HTERT RPE-1 (cell line): ENCODE measurements around the gene ACTL6B.

ENCODE experiments used
- in situ Hi-C: fragments of 300-500 bp; cut with MboI; formaldehyde crosslinking; loops from 4 replicates; pipeline ENCODE4 v1.14.3; 2020; ENCODE audit warnings: low sequenced_read_pairs

Gene ACTL6B

GRCh38 chr7:100683659-100684533 is 27.6 kb upstream of the ACTL6B start:
- in situ Hi-C loops: no loop called here

- in situ Hi-C loops: no loop called here
Observed at GRCh38 chr7:100682991-100683658, 26.9 kb upstream of the ACTL6B start.

DNA sequence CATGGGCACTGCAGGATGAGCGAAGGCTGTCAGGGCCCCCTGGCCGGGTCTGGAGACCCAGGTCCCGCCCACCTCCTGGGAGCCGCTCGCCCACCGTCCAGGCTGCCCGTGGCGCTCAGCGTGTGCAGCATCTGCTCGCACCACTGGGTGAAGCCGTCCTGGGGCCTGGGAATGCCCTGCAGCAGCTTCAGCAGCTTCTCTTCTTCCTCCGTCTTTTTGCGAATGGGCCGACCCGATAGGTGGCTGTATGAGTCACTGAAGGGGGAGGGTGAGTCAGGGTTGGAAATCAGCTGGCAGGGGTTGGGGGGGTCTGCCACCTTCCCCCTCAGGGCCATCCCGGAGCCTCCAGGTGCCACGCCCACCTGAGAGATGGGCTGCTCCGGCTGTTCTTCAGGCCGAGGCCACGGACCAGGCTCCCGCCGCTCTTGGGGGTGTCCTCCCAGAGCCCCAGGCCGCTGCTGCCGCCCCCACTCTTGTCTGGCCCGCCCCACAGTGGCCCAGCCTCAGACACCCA is 26.0 kb upstream of the ACTL6B start:
- in situ Hi-C loops: no loop called here

DNA sequence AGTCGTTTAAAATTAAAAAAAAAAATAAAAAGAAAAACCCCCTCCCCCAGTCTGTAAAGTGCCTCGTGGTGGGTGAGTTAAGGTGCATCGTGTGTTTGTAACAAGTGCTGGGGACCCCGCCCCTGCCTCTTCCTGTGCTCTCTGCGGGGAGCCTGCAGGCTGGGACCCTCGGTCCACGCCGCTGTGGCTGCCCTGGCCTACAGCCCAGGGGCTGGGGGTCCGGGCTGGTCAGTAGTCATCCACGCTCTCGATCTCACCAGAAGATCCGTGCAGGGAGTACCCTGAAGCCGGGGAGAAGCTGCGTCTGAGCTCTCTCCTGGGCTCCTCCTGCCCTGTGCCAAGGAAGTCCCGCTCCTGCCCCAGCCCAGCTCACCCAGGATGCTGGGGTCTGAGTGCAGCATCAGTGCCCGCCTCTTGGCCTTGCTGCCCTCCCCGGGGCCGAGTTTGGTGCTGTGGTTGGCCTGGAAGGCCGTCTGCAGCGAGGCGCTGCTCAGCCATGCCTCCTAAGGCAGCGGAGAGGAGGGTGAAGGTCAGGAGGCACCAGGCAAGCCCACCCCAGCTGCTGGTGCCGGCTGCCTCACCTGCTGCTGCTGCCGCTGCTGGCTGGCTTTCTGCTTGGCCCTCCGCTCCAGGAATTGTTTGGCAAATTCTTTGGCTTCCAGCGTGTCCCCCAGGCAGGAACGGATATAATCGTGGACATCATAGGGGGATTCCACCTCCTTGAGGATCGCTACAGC is 25.4 kb upstream of the ACTL6B start:
- in situ Hi-C loops: no loop called here

GRCh38 chr7:100680576-100681271 is 24.5 kb upstream of the ACTL6B start:
- in situ Hi-C loops: no loop called here

DNA sequence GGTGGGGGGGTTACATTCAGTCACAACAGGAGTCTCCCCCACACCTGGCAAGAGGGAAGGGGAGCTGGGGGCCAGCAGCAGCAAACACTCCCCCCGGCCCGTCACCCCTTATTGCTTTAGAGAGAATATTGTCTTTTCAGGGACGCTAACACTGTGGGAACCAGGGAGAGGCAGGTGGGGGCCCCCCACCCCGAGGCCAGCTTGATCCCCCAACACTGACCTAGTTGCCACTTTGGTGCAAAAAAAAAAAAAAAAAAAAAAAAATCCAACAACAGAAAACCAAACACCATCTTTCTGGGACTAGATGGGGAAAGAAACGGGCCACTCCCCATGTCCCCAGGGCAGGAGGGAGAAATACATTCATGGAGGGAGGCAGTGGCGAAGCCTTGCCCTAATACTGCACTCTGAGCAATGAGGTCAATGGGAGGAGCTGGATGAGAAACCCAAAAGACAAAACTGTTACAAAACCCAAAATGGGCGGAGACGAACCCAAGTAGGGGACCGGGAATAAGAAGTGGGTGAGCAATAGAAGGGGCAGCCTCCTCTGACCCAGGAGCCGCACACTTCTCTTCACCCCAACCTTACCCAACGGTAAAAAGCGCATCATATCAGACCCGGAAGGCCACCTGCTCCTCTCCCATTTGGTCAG is 23.8 kb upstream of the ACTL6B start:
- in situ Hi-C loops: no loop called here

GRCh38 chr7:100679129-100679926 is 23.1 kb upstream of the ACTL6B start:
- in situ Hi-C loops: no loop called here

GRCh38 chr7:100678291-100678984 is 22.2 kb upstream of the ACTL6B start:
- in situ Hi-C loops: no loop called here

GRCh38 chr7:100677308-100678267 is 21.3 kb upstream of the ACTL6B start:
- in situ Hi-C loops: no loop called here

DNA sequence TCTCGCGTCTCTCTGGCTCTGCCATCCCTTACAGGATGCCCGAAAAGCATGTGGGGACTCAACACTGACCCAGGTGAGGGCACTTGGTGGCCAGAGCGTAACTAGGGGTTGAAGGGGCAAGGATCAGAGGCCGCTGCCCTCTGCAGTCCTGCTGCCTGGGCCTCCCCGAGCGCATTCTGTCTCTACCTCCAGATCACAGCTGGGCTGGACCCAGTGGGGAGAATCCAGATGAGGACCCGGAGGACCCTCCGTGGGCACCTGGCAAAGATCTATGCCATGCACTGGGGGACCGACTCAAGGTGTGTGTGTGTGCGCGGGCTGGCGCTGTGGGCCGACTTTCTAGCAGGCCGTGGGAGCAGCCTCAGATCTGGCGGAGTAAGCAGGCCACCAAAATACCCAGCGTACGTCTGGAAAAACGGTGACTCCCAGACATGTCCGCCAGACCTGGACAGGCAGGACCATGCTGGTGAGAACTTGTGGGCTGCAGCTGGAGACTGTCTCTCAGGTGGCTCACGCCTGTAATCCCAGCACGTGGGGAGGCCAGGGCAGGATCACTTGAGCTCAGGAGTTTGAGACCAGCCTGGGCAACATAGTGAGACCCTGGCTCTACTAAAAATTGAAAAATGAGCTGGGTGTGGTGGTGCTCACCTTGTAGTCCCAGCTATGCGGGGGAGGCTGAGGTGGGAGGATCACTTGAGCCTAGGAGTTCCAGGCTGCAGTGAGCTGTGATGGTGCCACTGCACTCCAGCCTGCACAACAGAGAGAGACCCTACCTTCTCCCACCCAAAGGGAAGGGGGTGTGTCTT is 20.5 kb upstream of the ACTL6B start:
- in situ Hi-C loops: no loop called here

- in situ Hi-C loops: no loop called here
Observed at GRCh38 chr7:100675581-100676350, 19.5 kb upstream of the ACTL6B start.

DNA sequence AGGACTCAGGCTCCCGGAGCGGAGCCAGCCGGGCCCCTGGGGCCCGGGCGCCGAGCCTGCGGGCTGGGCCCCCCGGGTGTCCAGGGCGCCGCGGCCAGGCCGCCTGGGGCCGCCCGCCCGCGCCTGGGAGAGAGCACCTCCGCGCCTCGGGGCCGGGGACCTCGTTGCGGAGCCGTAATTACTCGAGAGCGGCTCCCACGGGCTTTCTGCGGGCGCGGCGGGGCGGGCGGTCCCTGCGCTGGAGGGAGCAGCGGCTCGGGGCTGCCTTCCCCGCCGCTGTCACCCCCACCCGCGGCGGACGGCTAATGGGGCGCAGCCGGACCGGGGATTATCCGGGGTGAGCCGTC is 18.8 kb upstream of the ACTL6B start:
- in situ Hi-C loops: no loop called here

DNA sequence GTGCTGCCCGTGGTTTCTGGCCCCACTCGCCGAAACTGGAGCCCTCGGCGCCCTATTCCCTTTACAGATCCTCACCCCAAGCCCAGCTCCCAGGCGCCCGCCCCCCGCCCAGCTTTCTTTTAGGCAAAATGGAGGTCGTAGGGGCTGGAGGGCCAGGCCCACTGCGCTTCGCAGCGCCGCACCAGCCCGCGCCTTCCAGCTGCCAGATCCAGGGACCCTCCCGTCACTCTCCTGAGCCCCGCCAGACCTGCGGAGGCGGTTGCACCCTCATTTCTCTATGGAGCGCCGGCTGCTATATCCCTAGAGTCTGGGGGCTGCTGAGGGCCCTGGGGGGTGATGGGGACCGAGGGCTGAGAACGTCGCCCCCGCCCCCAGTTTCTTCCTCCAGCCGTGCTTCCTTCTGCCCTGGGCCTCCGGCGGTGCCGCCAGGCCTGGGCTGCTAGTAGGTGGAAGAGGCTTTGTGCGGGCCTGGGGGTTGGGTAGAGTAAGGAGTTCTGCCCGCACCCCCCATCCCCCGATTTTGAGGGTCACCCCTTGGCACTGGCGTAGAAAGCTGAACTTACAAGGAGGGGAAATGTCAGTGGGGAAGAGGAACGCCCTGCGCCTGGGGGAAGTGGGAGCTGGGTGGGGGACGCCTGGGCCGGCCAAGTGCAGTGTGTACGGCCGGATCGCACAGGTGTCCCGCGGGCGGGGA is 18.3 kb upstream of the ACTL6B start:
- in situ Hi-C loops: no loop called here

DNA sequence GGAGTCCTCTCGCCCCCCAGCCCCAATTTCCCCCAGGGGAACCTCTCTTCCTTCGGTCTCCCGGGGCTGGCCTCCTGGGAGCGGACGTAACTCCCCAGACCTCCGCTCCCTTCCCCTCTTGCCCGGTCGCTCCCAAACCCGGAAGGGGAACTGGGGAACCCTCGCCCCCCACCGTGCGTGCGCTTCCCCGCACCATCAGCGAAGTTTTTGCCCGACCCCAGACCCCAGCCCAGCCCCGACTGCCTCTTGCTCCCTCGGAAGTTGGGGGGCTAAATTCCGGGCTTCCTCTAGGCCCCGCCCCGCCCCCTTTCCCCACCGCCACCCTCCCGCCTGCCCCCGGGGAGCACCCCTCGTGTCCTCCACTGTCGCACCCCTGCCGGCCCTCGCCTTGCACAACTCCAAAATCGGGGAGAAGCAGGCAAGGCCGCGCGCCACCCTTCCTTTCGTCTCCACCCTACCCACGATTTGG is 17.7 kb upstream of the ACTL6B start:
- in situ Hi-C loops: no loop called here

GRCh38 chr7:100673302-100673941 is 17.2 kb upstream of the ACTL6B start, which contains the start of gene GNB2:
TSS of gene GNB2 (plus strand) at chr7:100673740. CDS start at chr7:100676266, 2,526 bp downstream.
- in situ Hi-C loops: no loop called here
